KG1 (cell line): ENCODE measurements around the gene CACNA2D3.
"Not testable (repeated sequence)": the region's sequence is repeated elsewhere in the genome, so short reads cannot be mapped to it uniquely, and the experiment has no call there.

Experiments
- DNase-seq: peaks from one replicate; lab custom pipeline; 2025; lab: John Stamatoyannopoulos, UW

CACNA2D3 gene

DNA sequence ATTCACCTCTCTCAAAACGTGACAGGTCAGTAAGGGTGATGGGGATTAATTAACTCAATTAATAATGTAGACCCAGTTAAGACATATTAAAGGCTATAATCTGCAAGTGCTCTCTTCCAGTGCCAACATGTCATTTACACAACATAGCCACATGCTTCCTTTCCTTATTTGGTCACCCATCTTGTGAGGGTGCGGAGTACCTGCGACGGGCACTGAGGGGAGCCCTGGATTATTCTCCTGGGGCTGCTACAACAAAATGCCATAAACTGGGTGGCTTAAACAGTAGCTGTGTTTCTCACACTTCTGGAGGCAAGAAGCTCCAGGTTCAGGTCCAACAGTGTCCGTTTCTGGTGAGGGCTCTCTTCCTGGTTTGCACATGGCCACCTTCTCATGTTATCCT, 962.9 kb downstream of the CACNA2D3 start:
- no peak for DNase-seq

GRCh38 chr3:55089211-55089610, 966.9 kb downstream of the CACNA2D3 start:
- no peak for DNase-seq

- no peak for DNase-seq
Measured at GRCh38 chr3:55090291-55090690, 967.9 kb downstream of the CACNA2D3 start.

DNA sequence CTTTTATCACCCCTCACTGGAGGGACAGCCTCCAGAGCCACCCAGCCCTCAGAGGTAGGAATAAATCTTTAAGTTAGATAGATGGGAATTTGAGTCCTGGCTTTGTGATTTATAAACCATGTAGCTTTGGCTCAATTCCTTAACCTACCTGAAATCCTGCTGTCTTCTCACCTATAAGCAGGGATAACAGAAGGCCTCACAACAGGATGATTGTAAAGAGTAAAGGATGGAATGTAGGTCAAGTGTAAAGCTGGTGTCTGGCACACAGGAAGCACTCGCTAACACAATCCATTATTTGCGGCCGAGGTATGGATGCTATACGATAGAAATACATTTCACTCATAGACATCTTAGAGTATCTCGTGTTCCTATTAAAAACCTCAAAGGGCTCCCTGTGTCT, 968.4 kb downstream of the CACNA2D3 start:
- no peak for DNase-seq

GRCh38 chr3:55091381-55092225, 969.3 kb downstream of the CACNA2D3 start:
- no peak for DNase-seq

GRCh38 chr3:55094676-55095075, 972.3 kb downstream of the CACNA2D3 start:
- no peak for DNase-seq

DNA sequence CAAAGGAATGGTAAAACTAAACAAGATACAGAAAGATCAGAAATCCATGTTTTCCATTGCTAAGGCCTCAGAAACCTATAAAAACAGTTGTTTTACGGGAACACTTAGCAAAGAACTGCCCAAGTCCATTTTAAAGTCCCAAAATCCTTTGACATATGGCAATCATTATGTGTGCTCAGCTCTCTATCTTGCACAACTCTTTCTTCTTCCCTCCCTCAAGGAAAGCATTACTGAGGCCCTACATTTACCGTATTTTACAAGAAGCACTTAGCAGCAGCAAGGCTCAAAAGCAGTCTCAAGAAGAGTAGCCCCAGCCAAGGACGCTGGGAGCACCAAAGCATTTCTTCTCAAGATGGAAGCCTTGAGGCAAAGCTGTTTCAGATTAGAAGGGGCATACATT, 975.1 kb downstream of the CACNA2D3 start:
- no peak for DNase-seq

GRCh38 chr3:55105647-55106046, 983.3 kb downstream of the CACNA2D3 start:
- no peak for DNase-seq

- DNase-seq: no peak
Measured at GRCh38 chr3:55107187-55107586, 984.8 kb downstream of the CACNA2D3 start.

DNA sequence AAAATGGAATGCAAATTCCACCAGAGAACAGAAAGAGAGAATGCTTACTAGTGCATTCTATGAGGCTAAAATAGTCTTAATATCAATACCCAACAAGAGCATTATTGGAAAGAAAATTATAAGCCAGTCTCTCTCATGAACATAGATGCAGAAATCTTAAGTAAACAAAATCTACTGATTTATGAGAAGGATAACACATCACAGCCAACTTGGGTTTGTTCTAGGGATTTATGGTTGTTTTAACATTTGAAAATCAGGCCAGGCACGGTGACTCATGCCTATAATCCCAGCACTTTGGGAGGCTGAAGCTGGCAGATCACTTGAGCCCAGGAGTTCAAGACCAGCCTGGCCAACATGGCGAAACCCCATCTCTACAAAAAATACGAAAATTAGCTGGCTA, 989.6 kb downstream of the CACNA2D3 start:
- not testable (repeated sequence) for DNase-seq

GRCh38 chr3:55118451-55118850, 996.1 kb downstream of the CACNA2D3 start:
- no peak for DNase-seq

DNA sequence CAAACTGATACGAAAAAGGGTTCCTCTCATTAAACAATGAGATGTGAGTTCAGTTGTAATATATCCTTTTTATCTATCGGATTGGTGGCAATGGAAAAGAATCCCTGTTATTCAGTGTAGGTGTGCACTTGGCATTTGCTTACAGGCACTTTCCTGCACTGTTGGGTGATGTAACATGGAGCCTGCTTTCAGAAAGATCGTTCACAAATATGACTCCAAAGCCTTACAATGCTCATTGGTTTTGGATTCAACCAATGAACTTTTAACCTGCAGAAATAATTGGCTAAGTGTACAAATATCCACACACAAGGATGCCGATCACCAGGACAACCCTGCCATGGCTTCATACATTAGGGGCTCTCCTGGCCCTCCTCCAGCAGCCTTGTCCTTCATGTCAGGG, 996.9 kb downstream of the CACNA2D3 start:
- no peak for DNase-seq

- DNase-seq: no peak
Measured at GRCh38 chr3:55122312-55122711, 1000.0 kb downstream of the CACNA2D3 start.
